PFSK-1 (cell line): Measurements from ENCODE around the gene STK26.

Experiments
- FOXP2 ChIP-seq: optimal IDR thresholded peaks from 2 replicates; pipeline ENCODE3; 2011; ENCODE audit warnings: borderline replicate concordance, control low read depth, inconsistent platforms; ENCODE audit not compliant: insufficient read depth; ENCODE audit errors: extremely low read length, extremely low read depth
- POLR2AphosphoS5 ChIP-seq: IDR thresholded peaks from 2 replicates; pipeline ENCODE4 v1.6.1; 2012; ENCODE audit warnings: low read depth, mild to moderate bottlenecking, control low read depth, low read length, moderate library complexity
- SIN3A ChIP-seq: IDR thresholded peaks from 2 replicates; pipeline ENCODE4 v1.6.1; 2012; ENCODE audit warnings: mild to moderate bottlenecking, low read length, moderate library complexity, borderline replicate concordance; ENCODE audit not compliant: insufficient read depth
- TAF1 ChIP-seq: IDR thresholded peaks from 2 replicates; pipeline ENCODE4 v1.6.1; 2012; ENCODE audit warnings: low read length, control low read depth, borderline replicate concordance; ENCODE audit not compliant: insufficient read depth
- TF ChIP-seq, protein P1 (sequence below), 2 experiments: IDR thresholded peaks; 2 replicates each; pipeline versions ENCODE4 v1.6.1 to v1.8.0; 2011 to 2012; ENCODE audit warnings: low read depth in 2 of 2, low read length in 2 of 2, control low read depth in 1 of 2, inconsistent platforms in 1 of 2, mild to moderate bottlenecking in 1 of 2, moderate library complexity in 1 of 2; ENCODE audit not compliant: insufficient read depth in 1 of 2

DNA sequence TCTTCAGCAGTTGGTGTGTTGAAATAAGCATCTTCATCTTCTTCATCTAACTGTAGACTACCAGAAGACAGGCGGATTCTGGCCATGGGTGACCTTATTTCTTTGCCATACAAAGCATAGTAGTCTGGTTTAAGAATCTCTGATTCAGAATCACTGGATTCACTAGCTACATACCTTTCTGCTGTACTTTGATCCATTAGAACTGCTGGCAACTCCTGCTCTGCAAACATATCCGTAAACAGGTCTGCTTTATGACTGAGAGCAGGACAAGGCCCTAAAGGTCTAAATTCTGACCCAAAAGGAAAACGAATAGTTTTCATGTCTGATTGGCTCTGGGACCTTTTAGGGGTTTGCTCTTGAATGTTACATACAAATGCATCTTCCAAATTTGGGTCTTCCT is 54.8 kb downstream of the STK26 start:
- no peak for TF ChIP-seq POLR2AphosphoS5
- TF ChIP-seq, protein P1, sequence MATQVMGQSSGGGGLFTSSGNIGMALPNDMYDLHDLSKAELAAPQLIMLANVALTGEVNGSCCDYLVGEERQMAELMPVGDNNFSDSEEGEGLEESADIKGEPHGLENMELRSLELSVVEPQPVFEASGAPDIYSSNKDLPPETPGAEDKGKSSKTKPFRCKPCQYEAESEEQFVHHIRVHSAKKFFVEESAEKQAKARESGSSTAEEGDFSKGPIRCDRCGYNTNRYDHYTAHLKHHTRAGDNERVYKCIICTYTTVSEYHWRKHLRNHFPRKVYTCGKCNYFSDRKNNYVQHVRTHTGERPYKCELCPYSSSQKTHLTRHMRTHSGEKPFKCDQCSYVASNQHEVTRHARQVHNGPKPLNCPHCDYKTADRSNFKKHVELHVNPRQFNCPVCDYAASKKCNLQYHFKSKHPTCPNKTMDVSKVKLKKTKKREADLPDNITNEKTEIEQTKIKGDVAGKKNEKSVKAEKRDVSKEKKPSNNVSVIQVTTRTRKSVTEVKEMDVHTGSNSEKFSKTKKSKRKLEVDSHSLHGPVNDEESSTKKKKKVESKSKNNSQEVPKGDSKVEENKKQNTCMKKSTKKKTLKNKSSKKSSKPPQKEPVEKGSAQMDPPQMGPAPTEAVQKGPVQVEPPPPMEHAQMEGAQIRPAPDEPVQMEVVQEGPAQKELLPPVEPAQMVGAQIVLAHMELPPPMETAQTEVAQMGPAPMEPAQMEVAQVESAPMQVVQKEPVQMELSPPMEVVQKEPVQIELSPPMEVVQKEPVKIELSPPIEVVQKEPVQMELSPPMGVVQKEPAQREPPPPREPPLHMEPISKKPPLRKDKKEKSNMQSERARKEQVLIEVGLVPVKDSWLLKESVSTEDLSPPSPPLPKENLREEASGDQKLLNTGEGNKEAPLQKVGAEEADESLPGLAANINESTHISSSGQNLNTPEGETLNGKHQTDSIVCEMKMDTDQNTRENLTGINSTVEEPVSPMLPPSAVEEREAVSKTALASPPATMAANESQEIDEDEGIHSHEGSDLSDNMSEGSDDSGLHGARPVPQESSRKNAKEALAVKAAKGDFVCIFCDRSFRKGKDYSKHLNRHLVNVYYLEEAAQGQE (IDR thresholded peaks at IDR 0.05; ENCODE audit: insufficient read depth in 1 of 2, low read depth in 2 of 2, low read length in 2 of 2): no peak
- TF ChIP-seq TAF1: no peak
- no peak for TF ChIP-seq SIN3A
- TF ChIP-seq FOXP2: no peak
